HL-60 (cell line): ENCODE data around the gene STAMBP.

Source experiments
- CTCF ChIP-seq: IDR thresholded peaks from one replicate; pipeline ENCODE4 v1.5.1; 2011; ENCODE audit warnings: low read length, control low read depth, inconsistent platforms; ENCODE audit not compliant: insufficient read depth
- REST ChIP-seq: IDR thresholded peaks from 2 replicates; pipeline ENCODE4 v1.6.1; 2012; ENCODE audit warnings: low read depth; ENCODE audit not compliant: insufficient replicate concordance

GRCh38 chr2:73779467-73780236 lies 49.1 kb upstream of the STAMBP start, which contains the start of gene DUSP11:
- TF ChIP-seq CTCF (peak; percentile 87), REST (no peak)
